ENCODE results near the gene CTSK. TPM values are rescaled to one million over a fixed set of nuclear protein-coding genes. Genes with fewer than 3 reads are reported as not detected.

Gene CTSK
- total RNA-seq, 1 experiment from 2014 or later = 3.5 TPM

GRCh38 chr1:150846473-150847146 lies 38.5 kb upstream of the CTSK start (continued):
- no peak for TF ChIP-seq ZFX (IDR thresholded peaks at IDR 0.05)
- no peak for TF ChIP-seq SP1 (IDR thresholded peaks at IDR 0.05; ENCODE audit: low read depth)
- no peak for TF ChIP-seq TCF7L2 (IDR thresholded peaks at IDR 0.05; ENCODE audit: borderline replicate concordance, extremely low read depth, insufficient read depth, insufficient read length)
- no peak for TF ChIP-seq RAD21 (IDR thresholded peaks at IDR 0.05; ENCODE audit: low read depth)

GRCh38 chr1:150843474-150843873 lies 35.4 kb upstream of the CTSK start:
- no peak overlapping the region for H3K4me2 ChIP-seq (ENCODE audit: low read length)
- no peak overlapping the region for H3K27ac ChIP-seq (ENCODE audit: low read depth, low read length)
- DNase-seq (ENCODE audit: low read depth, low spot score) (no peak), ATAC-seq (no peak)
- ChIA-PET RAD21 (ENCODE audit: low non-redundant PET in 1 of 2, low total read pairs in 2 of 2, uncharacterized antibody in 2 of 2, unreplicated experiment in 2 of 2) (no interaction called here), CTCF (no interaction called here), POLR2A (no interaction called here)
- H3K27me3 ChIP-seq (ENCODE audit: insufficient read depth, low read length) = no peaks in the 10 kb centered on the region
- intact Hi-C loops (cut with micrococcal nuclease) = no loop called here
- peaks cover 4 to 5% of the 10 kb centered on the region in 2 experiments; a peak in 3 of 4 replicates for H3K36me3 ChIP-seq (ENCODE audit: control insufficient read depth in 1 of 2, insufficient read depth in 2 of 2, low read length in 2 of 2)
- no peak overlapping the region for H2AFZ ChIP-seq (ENCODE audit: low read depth, low read length, poor library complexity, severe bottlenecking)
- no peaks in the 10 kb centered on the region for H3K9me3 ChIP-seq (ENCODE audit: control insufficient read depth in 1 of 2, insufficient read depth in 1 of 2, low read depth in 1 of 2, low read length in 2 of 2)
- H3K79me2 ChIP-seq (ENCODE audit: insufficient read depth, low read length) = no peaks in the 10 kb centered on the region
- BruUV-seq (replicated peaks) = no TSS peak
- no peaks in the 10 kb centered on the region for H3K4me1 ChIP-seq (ENCODE audit: control insufficient read depth in 1 of 2, insufficient read depth in 2 of 2, low read length in 2 of 2)
- no peak overlapping the region for H3K4me3 ChIP-seq (replicated peaks in 1 of 2; ENCODE audit: low read depth in 1 of 2, low read length in 2 of 2)
- no peak overlapping the region for H3K9ac ChIP-seq (ENCODE audit: low read length)
- no peaks in the 10 kb centered on the region for H4K20me1 ChIP-seq (ENCODE audit: insufficient read depth)
- TF ChIP-seq CTCF (IDR thresholded peaks at IDR 0.05 in 2 of 3, conservative IDR thresholded peaks at IDR 0.05 in 1 of 3; ENCODE audit: borderline replicate concordance in 1 of 3, insufficient read depth in 1 of 3, low read depth in 2 of 3, low read length in 2 of 3) (no peak), CBX3 (IDR thresholded peaks at IDR 0.05; ENCODE audit: low read depth) (no peak), FOSL1 (IDR thresholded peaks at IDR 0.05; ENCODE audit: low read depth) (no peak), ZNF274 (IDR thresholded peaks at IDR 0.05; ENCODE audit: low read depth, low read length) (no peak), SRF (IDR thresholded peaks at IDR 0.05; ENCODE audit: low read depth) (no peak), POLR2A (IDR thresholded peaks at IDR 0.05; ENCODE audit: borderline replicate concordance, extremely low read depth, insufficient read depth, insufficient read length) (no peak), ZFX (IDR thresholded peaks at IDR 0.05) (no peak), ELF1 (IDR thresholded peaks at IDR 0.05; ENCODE audit: borderline replicate concordance, low read depth) (no peak), CEBPB (IDR thresholded peaks at IDR 0.05; ENCODE audit: low read depth) (no peak), POLR2AphosphoS5 (IDR thresholded peaks at IDR 0.05; ENCODE audit: low read depth, low read length) (no peak), REST (IDR thresholded peaks at IDR 0.05; ENCODE audit: low read depth) (no peak), RAD21 (IDR thresholded peaks at IDR 0.05; ENCODE audit: low read depth) (no peak)
- no peaks in the 10 kb centered on the region for H3K9me2 ChIP-seq (ENCODE audit: insufficient read depth)
